CD4-positive, alpha-beta T cell treated with Interleukin-15 for 1 hour (primary cell): ENCODE results near the gene LRCOL1.

Experiments used
- DNase-seq: peaks from one replicate; pipeline ENCODE4 v3.0.0-alpha.2; 2020

LRCOL1 gene

DNA sequence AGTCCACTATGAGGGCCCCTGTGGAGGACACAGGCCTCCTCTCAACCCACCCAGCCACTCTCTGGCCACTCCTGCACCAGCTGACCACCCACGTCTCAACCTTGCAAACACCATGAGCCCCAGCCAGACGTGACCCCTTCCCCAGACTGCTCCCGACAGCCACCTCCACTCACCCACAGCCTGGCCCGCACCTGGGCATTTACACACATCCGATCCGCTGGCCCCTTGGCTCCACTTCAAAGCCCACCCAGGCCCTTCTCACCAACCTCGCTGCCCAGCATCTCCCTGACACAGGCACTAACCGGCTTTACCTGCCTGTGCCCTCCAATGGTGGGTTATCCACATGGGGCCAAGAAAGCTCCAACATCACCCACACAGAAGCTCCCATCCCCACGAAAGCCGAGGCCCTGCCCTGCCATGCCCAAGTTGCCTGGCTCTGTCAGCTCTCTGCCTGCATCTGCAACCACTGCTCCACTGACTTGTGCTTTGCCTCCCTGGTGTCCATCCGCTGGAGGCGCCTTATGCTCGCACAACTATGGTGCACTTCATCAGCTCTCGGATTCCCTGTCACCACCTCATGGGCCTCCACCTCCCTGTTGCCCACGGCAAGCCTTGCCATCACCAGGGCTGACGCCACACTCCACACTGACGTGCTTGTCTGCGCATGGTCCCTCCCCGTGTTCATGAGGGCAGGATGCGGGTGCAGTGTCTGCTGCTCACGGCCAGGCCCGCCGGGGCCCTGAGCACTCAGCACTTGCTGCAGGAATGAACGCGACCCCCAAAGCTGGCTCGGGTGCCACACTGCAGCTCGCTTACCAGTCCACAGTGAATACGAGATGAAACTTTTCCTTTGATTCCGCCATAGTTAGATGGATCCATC, 24.9 kb upstream of the LRCOL1 start:
- DNase-seq = no peak

DNA sequence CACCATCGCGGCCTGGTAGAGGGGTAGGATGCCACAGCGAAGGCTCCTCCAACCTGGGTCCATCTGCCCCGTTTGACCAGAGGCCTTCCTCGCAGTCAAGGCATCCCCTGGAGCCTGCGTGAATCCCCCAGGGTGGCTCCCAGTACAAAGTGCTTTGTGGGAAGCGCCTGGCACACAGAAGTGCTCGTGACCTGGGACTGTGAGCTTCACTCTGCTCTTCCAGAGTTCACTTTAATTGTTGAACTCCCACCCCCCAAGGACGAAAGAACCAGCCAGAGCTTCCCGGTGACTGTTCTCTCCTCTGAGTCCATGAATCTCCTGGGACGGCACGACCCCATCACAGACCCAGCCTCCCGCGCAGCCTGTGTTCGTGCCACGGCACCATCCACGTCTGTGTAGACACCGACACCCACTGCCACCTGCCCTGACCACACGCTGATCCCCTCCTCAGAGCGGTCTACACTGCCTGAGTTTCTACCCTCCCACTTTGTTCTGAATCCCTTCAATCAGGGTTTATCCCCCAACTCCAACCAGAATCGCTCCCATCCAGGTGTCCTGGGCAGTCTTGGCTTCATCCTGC, 24.1 kb upstream of the LRCOL1 start:
- DNase-seq = no peak

DNA sequence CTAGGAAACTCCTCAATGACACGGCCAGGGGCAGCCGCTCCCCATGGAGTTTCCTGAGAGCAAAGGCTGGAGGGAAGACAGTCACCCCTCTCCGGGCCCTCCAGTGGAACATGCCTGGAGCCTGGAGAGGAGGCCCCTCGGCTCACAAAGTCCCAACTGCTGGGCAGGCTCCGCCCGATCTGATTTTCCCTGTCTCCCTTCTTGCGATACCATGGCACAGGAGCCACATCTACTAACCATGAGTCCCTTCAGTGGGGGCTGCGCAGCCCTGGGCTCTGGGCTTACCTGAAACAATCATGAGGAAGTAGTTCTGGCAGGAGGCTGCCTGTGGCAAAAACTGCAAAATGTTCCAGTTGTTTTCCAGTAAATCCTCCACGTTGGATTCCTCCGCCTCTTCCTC, 23.5 kb upstream of the LRCOL1 start:
- no peak for DNase-seq

DNA sequence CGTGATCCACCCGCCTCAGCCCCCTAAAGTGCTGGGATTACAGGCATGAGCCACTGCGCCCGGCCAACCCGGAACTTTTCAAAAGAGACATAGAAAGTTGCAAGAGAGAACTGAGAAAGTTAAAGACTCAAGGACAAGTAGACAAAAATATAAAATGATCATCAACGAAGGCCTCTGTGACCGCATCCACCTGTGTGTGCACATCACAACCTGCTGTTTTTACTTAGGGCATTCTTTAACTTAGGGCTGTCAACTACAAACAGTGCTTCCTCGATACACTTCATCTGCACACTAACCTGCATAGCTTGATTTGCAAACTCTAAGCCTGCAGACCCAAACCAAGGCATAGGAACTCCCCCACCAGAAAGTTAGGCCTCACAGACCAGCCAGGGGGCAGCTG, 23.0 kb upstream of the LRCOL1 start:
- DNase-seq = no peak

DNA sequence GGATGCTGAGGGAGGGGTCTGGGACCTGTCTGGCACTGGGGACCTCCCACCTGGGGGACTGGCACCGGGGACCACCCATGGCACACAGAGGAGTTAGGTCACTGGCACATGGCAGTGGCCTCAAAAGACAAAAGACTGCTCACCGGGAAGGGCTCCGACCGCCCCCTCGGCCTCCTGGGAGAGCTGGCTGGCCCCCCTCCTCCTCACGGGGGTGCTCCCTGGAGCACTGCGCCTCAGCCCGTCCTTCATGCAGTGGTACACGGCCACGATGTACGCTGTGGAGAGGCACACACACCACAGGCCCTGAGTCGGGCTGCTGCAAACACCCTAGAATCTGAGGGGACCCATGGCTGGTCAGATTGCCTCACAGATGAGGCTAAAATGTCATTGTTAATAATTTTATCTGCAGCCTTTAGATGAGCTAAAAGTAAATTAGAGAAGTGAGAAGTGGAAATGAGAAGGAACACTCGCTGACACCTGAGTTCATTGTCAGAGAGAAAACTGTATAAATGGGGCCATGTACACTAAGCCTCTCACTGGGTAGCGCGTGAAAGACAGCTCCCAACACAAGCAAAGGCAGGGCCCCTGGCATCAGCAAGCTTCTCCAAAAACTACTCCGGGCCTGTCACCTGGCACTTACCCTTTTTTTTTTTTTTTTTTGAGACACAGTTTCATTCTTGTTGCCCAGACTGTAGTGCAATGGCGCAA, 22.3 kb upstream of the LRCOL1 start:
- no peak for DNase-seq

DNA sequence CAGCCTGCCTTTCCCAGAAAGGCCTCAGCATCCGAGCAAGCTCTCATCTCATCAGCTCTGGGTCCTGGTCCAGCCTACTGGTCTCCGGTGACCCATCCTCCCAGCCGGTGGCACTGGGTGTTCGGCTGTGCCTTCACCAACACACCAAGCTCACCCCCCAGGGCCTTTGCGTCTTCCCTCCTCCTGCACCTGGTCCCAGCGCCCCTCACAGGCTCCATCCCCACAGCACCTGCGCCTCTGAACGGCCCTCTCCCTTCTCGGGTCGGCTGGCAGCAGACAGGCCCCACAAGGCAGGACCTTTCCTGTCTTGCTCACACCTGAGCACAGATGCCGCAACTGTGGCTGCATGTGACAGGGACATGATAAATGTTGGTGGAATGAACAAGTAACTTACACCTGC, 21.3 kb upstream of the LRCOL1 start:
- no peak for DNase-seq

DNA sequence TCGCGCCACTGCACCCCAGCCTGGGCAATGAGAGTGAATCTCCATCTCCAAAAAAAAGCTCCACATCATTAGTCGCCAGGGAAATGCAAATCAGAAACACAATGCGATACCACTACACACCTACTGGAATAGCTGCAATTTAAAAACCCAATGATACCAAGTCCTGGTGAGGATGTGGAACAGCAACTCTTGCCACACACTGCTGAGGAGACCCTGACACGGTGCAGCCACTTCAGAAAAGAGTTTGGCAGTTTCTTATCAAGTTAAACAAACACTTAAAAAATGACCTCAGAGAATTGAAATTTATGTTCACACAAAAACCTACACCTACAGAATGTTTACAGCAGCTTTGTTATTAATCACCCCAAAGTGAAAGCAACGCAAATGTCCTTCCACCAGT, 20.3 kb upstream of the LRCOL1 start:
- no peak for DNase-seq

DNA sequence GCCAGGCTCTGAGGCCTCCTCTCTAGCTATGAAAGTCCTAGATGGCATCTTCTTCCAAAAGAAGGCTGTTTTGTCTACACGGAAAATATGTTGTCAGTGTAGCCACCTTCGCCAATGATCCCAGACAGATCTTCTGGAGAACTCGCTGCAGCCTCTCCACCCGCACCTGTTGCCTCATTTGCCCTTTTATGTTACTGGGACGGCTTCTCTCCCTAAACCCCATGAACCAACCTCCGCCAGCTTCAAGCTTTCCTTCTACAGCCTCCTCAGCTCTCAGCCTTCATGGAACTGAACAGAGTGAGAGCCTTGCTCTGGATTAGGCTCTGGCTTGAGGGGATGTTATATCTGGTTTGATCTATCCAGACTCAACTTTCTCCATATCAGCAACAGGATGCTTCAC, 18.9 kb upstream of the LRCOL1 start:
- DNase-seq = no peak

DNA sequence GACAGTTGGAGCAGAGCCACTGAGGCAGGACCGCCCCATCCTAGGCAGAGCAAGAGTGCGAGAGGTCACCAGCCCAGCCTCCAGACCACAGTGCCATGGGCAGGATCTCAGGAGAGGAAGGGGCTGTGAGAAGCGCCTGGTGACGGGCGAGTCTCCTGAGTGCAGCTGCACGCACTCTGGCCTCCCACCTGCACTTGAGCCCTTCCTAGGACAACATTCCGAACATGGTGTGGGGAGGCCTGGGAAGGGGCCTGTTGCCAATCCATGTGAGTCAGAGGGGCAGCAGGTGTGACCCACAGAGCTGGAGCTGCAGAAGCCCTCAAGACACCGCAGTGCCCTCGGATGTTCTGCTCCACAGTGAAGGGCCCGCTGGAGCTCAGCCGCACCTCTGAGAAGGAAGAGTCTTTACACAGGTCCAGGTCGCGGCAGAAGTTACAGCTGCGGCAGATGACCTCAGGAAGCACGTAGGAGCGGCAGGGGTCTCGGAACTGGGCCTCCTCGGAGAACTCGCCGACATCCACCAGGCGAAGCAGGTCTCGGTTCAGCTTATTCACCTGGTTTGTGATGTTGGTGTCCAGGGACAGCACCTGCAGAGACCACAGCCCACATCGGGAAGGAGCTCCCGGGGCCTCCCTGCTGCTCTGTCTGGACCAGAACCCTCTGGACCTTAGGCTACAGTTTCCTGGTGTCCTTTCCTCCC, 15.5 kb upstream of the LRCOL1 start:
- DNase-seq = no peak

DNA sequence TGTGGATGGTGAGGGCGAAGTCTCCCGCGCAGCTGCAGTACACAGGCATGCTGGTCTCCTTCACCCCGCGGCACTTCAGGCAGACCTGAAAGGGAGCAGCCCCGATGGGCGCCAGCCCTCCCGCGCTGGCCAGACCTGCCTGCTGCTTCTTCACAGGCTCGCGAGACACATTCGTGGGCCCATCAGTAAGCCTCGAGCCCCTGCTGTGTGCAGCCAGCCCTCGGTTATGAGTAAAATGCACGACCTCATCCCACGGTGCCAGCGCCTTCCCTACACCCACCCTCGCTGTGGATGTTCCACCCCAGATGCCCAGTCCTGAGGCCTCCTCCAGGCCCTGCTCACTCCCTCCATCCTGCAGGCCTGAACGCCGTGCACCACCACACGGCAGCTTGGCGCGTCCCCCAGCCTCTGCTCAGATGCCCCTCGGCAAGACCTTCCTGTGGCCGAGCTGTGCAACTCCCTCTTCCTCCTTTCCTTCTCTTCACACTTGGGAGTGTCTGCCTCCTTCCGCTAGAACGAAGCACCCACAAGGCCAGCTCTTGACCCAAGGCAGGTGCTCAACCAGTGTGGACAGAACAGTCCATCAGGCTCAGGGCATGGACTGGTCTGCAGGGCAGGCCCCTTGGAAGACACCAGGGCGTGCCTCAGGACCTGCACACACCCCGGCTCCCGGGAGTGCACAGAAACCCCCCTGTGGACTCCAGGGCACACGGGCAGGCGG, 14.7 kb upstream of the LRCOL1 start:
- no peak for DNase-seq

DNA sequence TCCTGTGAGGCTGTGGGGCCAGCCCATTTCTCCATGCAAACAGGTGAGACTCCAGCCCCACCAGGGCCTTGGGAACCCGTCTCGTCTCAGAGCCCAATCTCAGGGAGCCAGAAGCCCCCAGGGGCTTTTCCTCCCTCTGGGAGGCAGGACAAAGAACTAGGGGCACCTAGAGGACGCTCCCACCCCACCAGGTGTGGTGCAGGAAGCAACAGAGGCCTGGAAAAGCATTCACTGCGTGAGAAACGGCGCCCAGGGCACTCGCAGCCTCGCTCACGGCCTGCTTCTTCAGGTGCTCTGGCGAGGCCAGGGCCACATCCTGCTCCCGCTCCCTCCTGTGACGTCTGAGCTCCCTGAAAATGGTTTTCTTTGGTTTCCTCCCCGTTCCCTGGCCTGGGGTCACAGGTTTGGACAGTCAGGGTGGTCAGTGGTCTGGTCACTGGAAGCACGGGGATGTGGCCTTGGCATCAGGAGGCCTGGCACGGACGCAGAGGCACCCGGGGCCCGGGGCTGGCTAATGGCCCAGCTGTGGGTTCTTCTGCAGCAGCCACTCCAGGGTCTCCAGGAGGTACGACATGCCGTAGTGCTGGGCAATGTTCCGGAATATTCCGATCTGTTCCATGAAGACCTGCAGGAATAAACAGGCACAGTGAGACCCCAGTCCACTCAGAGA, 13.9 kb upstream of the LRCOL1 start:
- DNase-seq = no peak

DNA sequence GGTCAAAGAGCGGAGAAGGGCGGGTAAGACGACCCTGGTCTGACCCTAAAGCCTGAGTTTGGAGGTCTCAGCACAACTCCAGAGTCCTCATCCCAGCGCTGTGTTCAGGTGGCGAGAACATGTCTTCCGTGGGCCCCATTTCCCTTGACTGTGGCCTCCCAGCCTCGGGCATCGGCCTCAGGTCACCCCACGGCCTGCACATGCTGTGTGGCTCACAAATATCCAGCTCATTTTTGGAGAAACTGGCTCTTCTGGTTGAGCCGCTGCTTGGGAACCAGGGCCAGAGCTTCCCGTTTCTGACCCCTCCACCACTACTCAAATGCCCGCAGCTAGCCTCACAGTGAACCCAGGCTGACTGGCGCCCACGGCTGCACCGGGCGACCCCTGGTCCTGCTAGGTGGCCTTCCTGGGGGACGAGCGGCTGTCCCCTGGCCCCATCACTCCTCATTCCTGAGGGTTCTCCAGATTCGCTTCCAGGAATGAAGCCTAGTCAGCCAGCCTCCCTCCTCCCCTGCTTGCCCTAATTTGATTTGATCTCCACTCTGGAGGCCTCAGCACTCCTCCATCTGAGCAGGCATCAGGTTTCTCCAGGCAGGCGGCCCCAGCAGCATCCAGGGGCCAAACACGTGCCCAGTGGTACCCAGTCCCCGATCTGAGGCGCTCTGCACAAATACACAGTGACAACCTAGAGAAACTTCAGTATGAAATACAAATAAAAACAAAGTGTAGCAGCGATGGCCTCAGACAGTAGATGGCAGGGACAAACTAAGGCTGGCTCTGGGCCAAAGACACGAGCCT, 12.9 kb upstream of the LRCOL1 start:
- no peak for DNase-seq

DNA sequence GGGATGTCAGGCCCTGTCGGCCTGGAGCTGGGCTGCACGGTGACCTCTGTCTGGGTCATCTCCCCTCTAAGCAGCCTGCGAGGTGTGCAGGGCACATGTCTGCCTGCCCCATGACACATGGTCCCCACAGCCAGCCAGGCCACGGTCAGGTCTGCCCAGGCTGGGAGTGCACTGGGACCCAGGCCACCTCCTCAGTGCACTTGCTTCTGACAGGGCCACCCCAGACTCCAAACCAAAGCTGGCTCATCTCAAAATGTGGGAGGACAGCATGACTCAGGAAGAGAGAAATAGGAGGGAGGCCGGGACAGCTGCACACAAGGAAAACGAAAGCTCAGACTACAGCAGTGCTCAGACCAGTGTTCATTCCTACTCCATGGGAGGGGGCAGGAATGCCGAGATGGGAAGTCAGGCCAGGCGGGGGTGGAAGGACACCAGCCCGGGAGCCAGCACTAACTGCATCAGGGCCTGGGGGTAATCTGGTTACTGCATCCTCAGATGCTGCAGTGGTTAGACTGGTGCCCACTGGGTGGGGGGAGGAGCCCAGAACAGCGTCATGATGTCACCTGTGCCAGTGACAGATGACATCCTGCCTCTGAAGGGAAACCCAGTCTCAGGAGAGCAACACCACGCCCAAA, 12.2 kb upstream of the LRCOL1 start:
- DNase-seq = no peak

DNA sequence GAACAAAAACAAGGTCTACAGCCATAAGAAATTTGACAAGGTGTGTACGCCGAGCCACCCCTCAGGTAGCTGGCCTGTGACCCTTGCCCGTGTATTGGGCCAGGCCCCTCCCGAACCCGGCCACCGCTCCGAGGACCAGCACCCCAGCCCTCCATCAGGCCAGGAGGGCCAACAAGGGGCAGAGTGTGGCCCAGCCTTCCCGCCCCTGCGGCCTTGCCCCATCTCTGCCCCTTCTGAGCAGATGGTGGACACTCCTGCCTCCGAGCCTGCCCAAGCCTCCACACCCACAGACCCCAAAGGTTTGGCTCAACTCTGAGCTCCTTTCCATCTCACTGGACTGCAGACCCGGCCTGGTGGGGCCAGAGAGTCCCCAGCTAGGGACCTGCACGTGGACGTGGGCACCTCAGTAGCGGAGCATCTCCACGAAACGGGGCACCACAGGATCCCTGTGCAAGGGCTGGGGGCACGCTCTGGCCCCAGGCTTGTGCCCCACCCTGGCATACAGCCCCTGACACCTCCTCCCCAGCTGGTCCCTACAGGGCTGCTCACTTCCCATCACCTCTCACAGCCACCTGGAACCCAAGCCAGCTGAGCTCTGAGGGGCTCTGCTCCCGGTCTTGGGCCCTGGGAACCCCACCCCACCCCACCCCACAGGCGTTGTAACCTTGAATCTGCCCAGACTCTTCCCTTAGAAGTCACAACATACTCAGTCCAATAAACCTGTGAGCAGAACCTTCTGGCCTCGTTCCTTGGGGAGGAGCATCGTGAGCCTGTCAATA, 11.5 kb upstream of the LRCOL1 start:
- no peak for DNase-seq

DNA sequence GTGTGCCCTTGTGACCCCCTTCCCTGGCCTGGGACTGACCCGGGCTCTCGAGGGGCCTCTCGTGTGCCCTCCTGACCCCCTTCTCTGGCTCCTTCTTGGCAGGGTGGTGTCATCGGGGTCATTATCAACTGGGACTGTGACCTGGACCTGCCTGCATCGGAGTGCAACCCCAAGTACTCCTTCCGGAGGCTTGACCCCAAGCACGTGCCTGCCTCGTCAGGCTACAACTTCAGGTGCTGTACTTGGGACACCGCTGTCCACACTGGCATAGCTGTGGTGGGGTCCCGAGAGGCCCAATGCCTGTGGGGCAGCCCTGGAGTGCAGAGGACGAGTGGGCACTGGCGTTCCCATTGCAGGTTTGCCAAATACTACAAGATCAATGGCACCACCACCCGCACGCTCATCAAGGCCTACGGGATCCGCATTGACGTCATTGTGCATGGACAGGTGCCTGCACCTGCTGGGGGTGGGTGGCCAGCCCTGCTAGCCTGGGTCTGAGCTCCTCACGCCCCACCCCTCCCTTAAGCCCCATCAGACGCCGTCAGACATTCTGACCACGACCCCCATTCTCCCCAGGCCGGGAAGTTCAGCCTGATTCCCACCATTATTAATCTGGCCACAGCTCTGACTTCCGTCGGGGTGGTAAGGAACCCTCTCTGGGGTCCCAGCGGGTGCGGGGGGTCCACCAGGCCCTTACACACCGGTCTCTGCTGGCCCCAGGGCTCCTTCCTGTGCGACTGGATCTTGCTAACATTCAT, 10.7 kb upstream of the LRCOL1 start:
- no peak for DNase-seq

DNA sequence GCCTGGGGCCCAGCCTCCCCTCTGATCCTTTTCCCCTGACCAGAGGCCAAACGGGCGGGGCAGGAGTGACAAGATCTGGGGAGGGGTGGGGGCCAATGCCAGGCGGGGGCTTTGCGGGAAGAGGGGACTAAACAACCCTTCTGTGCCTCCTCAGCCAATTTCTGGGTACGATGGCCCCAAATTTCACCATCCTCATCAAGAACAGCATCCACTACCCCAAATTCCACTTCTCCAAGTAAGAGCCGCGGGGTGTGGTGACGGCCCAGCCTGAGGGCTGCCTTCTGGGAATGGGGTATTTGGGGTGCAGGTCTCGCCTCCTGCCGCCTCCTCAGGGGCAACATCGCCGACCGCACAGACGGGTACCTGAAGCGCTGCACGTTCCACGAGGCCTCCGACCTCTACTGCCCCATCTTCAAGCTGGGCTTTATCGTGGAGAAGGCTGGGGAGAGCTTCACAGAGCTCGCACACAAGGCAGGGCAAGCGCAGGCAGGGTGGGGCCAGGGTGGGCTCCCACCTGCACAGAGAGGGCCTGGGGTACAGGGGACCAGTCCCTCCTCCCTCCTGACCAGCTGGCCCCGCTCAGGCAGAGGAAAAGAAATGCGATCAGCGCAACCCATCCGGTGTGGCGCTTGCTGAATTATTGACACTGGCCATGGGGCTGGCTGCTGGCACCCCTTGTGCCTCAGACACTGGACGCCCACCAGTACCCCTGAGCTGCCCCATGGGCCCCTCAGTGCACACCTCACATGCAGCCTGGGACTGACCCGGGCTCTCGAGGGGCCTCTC, 9.9 kb upstream of the LRCOL1 start:
- no peak for DNase-seq

DNA sequence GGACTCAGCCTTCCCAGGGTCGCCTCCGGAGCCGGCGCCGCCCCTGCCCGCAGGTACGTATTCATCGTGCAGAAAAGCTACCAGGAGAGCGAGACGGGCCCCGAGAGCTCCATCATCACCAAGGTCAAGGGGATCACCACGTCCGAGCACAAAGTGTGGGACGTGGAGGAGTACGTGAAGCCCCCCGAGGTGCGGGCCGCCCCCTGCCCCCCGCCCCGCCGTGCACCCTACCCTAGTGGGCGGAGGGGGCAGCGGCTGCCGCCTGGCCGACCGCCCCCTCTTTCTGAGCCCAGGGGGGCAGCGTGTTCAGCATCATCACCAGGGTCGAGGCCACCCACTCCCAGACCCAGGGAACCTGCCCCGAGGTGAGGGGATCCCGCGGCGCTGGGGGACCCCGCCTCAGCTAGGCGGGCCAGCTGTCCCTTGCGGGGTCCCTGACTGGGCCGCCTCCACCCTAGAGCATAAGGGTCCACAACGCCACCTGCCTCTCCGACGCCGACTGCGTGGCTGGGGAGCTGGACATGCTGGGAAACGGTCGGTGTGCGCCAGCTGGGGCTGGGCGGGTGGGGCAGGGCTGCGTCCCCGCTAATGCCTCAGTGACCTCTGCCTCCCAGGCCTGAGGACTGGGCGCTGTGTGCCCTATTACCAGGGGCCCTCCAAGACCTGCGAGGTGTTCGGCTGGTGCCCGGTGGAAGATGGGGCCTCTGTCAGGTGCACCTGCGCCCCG, 9.2 kb upstream of the LRCOL1 start:
- DNase-seq = no peak

DNA sequence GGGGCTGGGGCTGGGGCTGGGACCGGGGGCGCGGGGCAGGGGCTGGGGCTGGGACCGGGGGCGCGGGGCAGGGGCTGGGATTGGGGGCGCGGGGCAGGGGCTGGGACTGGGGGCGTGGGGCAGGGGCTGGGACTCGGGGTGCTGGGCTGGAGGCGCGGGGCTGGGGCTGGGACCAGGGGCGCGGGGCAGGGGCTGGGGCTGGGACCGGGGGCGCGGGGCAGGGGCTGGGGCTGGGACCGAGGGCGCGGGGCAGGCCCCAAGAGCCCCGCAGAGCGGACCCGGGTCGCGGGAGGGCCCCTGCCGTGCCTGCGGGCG, 8.6 kb upstream of the LRCOL1 start:
- no peak for DNase-seq
